ENCODE data around the gene CD5L.

- TF ChIP-seq POLR2A (IDR thresholded peaks at IDR 0.05; ENCODE audit: extremely low read depth, insufficient read length) (no peak), MAX (IDR thresholded peaks at IDR 0.05; ENCODE audit: low read depth, low read length) (no peak), CTCF (IDR thresholded peaks at IDR 0.05; ENCODE audit: low read depth, low read length) (no peak)
These were observed 14.9 kb upstream of the CD5L start for GRCh38 chr1:157856538-157856937.

Data from NB4 (cell line).